Aortic smooth muscle cell (primary cell): ENCODE measurements around the gene AGPS. TPM values are rescaled to one million over a fixed set of nuclear protein-coding genes. Genes with fewer than 3 reads are reported as not detected.

Source experiments
- total RNA-seq: library from RNA; depleted of rRNA; stranded (reverse); fragments of >200 nt; gene quantifications from 2 replicates; pipeline ENCODE4 v1.2.3, GENCODE V29; 2014

AGPS gene
- total RNA-seq, result 39.4 and 45.4 TPM in 2 replicates

DNA sequence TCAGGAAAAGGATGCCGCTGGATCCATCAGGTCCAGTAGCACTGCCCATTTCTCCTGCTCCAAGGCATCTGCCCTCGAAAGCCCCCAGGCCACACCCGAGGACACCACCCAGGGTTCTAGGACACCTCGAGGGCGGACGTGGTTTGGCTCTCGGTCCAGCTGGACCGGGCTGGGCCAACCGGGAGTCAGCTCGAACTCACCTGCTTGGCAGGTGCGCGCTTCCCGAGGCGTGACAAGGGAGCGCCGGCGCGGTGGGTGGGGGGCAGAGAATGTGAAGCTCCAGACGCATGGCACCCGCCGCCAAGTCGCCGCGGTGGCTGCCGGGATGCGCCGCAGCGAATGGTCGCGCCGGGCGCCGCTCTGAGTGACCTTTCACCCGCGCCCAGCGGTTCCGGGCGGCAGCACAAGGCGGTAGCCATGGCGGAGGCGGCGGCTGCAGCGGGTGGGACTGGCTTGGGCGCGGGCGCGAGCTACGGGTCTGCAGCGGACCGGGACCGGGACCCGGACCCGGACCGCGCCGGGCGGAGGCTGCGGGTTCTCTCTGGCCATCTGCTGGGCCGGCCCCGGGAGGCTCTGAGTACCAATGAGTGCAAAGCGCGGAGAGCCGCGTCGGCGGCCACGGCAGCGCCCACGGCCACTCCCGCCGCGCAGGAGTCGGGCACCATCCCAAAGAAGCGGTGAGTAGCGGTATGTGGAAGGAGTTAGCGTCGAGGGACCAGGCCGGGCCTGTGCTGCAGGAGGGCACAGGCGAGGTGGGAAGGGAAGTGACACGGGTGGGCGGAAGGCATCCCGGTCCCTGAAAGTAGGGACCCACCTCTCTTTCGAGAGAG lies at the start of gene AGPS:
Gene AGPS (plus strand): TSS at position 401 of the 830 bp plus-strand sequence. CDS start 17 bp downstream, at position 418.

Other genes with a start within 250 kb of the AGPS start
- gene HNRNPA3, start 180.0 kb upstream of the AGPS start, total RNA-seq, result 26.3 and 37.8 TPM in 2 replicates
- gene NFE2L2, start 128.0 kb upstream of the AGPS start, total RNA-seq, result 77.3 and 107 TPM in 2 replicates